Common myeloid progenitor, CD34-positive (primary cell): ENCODE data around the gene GFPT1.

Source experiments
- CTCF ChIA-PET: fragments of 350-600 bp; sonication (Branson Sonifier 250); formaldehyde crosslinking; loops from one replicate; lab custom pipeline; 2021; ENCODE audit warnings: antibody characterized with exemption; lab: Charles Lee
- POLR2A ChIA-PET: fragments of 350-600 bp; sonication (Branson Sonifier 250); formaldehyde crosslinking; loops from one replicate; lab custom pipeline; 2021; ENCODE audit warnings: antibody characterized with exemption; lab: Charles Lee
- DNase-seq, 3 donors: peaks; one replicate each; pipeline versions ENCODE4 v3.0.0 to v3.0.0-alpha.2; 2013
- H3K27ac ChIP-seq, 2 experiments: 1 replicate in 1 of 2; 2 replicates in 1 of 2; pipeline ENCODE4 v1.7.0; 2013; ENCODE audit warnings: inconsistent platforms in 2 of 2, low read length in 2 of 2, mild to moderate bottlenecking in 2 of 2, low read depth in 1 of 2, moderate library complexity in 1 of 2; ENCODE audit not compliant: severe bottlenecking in 2 of 2, insufficient read depth in 1 of 2, poor library complexity in 1 of 2
- H3K27me3 ChIP-seq, 5 experiments: replicated peaks in 2 of 5; 1 replicate in 3 of 5; 2 replicates in 2 of 5; pipeline versions ENCODE4 v1.6.1 to v1.7.0; 2013; ENCODE audit warnings: low read length in 4 of 5, mild to moderate bottlenecking in 2 of 5, moderate library complexity in 2 of 5, inconsistent platforms in 1 of 5; ENCODE audit not compliant: insufficient read depth in 5 of 5, control insufficient read depth in 4 of 5
- H3K36me3 ChIP-seq, 4 experiments: 1 replicate in 2 of 4; 2 replicates in 2 of 4; pipeline versions ENCODE4 v1.6.1 to v1.7.0; 2013; ENCODE audit warnings: low read length in 3 of 4, control low read depth in 1 of 4, mild to moderate bottlenecking in 1 of 4; ENCODE audit not compliant: control insufficient read depth in 4 of 4, insufficient read depth in 4 of 4
- H3K4me1 ChIP-seq, 4 experiments: 1 replicate in 3 of 4; 2 replicates in 1 of 4; pipeline versions ENCODE4 v1.6.1 to v1.7.1; 2013; ENCODE audit warnings: low read length in 3 of 4, mild to moderate bottlenecking in 3 of 4, control low read depth in 1 of 4, inconsistent platforms in 1 of 4, moderate library complexity in 1 of 4; ENCODE audit not compliant: control insufficient read depth in 4 of 4, insufficient read depth in 4 of 4; ENCODE audit errors: control extremely low read depth in 1 of 4
- H3K4me3 ChIP-seq, 7 experiments: 1 replicate in 4 of 7; 2 replicates in 3 of 7; pipeline versions ENCODE4 v1.5.1 to v1.7.0; 2013; ENCODE audit warnings: mild to moderate bottlenecking in 7 of 7, low read length in 6 of 7, moderate library complexity in 6 of 7, inconsistent platforms in 2 of 7, low read depth in 2 of 7, control low read depth in 1 of 7; ENCODE audit not compliant: insufficient read depth in 4 of 7, control insufficient read depth in 1 of 7; ENCODE audit errors: extremely low read depth in 1 of 7
- H3K9me3 ChIP-seq, 5 experiments: 1 replicate in 4 of 5; 2 replicates in 1 of 5; pipeline versions ENCODE4 v1.6.1 to v1.7.1; 2013; ENCODE audit warnings: low read length in 4 of 5, mild to moderate bottlenecking in 2 of 5, inconsistent platforms in 1 of 5, low read depth in 1 of 5, moderate library complexity in 1 of 5; ENCODE audit not compliant: control insufficient read depth in 4 of 5, insufficient read depth in 2 of 5; ENCODE audit errors: control extremely low read depth in 1 of 5
- WGBS: methylation state at CpG from one replicate; pipeline ENCODE4 v1.1.5; 2013; ENCODE audit not compliant: insufficient coverage; 5-methylcytosine and 5-hydroxymethylcytosine counted together

GFPT1 gene

GRCh38 chr2:69395866-69396265 is 8.8 kb upstream of the GFPT1 start:
- H3K4me1 ChIP-seq: peaks cover 0 to 1% (median 0%) of the 10 kb centered on the region in 4 experiments
- no peak for DNase-seq
- H3K4me3 ChIP-seq: no peak overlapping the region
- ChIA-PET POLR2A (no interaction called here), CTCF (no interaction called here)
- H3K27me3 ChIP-seq: no peaks in the 10 kb centered on the region
- no peaks in the 10 kb centered on the region for H3K9me3 ChIP-seq
- WGBS: no CpG with 5 or more reads among the region's 1 CpG
- no peak overlapping the region for H3K27ac ChIP-seq
- peaks cover 4 to 32% (median 20%) of the 10 kb centered on the region in 4 experiments for H3K36me3 ChIP-seq

GRCh38 chr2:69393963-69394362 is 6.9 kb upstream of the GFPT1 start:
- no peak overlapping the region for H3K4me3 ChIP-seq
- no peak overlapping the region for H3K27ac ChIP-seq
- POLR2A ChIA-PET: no interaction called here
- peaks cover 2 to 12% (median 2%) of the 10 kb centered on the region in 4 experiments for H3K4me1 ChIP-seq
- peaks cover 4 to 23% (median 16%) of the 10 kb centered on the region in 4 experiments for H3K36me3 ChIP-seq
- no peak for DNase-seq
- CTCF ChIA-PET: interaction anchor here (1.0 kb wide), 1 partner anchor 93 kb away, joined by 4 read pairs; no protein-coding TSS in a partner anchor
- H3K27me3 ChIP-seq: no peaks in the 10 kb centered on the region
- H3K9me3 ChIP-seq: no peaks in the 10 kb centered on the region

DNA sequence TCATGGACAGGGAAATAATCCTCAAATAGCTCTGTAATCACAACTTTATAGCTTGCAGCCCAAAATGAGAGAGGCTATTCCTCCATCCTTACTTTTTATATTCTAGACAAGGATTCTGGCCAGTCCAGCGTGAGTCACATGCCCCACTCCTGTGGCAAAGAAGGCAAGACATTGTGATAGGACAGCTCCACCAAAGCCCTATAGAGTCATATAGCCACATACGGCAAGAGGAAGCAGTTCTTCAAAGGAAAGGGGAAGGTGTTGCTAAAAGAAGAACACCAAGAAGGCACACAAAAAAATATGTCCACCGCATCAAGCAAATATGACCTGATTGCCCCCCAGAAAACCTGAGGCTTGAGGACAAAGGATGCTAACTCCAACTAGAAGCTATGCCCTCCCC is 3.4 kb upstream of the GFPT1 start:
- peak in 2 of 3 donors; percentile 33 to 39 for DNase-seq
- no peaks in the 10 kb centered on the region for H3K9me3 ChIP-seq
- H3K27me3 ChIP-seq: no peaks in the 10 kb centered on the region
- CTCF ChIA-PET: interaction anchor here (1.0 to 1.4 kb wide), 3 partner anchors 12 to 47 kb away, joined by 3 to 5 read pairs (median 4); partner anchors contain the start of gene NFU1
- POLR2A ChIA-PET: no interaction called here
- H3K4me3 ChIP-seq: peak overlapping the region in 1 of 7 experiments; percentile 18
- 20% methylated on average over 1 of the region's 3 CpGs for WGBS
- peaks cover 12 to 28% (median 16%) of the 10 kb centered on the region in 4 experiments for H3K4me1 ChIP-seq
- peaks cover 0 to 10% (median 6%) of the 10 kb centered on the region in 4 experiments for H3K36me3 ChIP-seq
- H3K27ac ChIP-seq: no peak overlapping the region

DNA sequence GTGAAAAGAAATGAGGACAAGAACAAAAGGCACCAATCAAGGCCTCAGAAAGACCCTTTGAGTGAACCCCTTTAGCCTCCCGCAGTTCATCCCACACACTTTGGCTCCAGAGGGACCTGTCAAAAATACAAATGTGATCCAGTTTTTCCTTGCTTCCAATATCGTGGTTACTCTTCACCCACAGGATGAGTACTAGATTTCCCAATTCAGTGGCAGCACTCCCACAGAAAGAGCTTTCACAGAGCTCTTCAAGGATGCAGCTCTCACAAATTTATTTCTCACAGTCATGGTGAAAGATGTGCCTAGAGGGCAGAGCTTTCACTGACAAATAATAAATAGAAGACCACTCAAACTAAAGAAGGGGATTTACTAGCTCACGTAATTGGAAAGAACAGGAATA is 3.0 kb upstream of the GFPT1 start:
- no peak for DNase-seq
- ChIA-PET POLR2A (no interaction called here), CTCF (interaction anchor here (0.6 to 1.4 kb wide), 5 partner anchors 10 to 47 kb away, joined by 3 to 5 read pairs (median 3); partner anchors contain the start of gene NFU1)
- no peaks in the 10 kb centered on the region for H3K27me3 ChIP-seq
- H3K9me3 ChIP-seq: no peaks in the 10 kb centered on the region
- H3K4me1 ChIP-seq: peaks cover 12 to 29% (median 17%) of the 10 kb centered on the region in 4 experiments
- no peak overlapping the region for H3K4me3 ChIP-seq
- H3K27ac ChIP-seq: no peak overlapping the region
- 93% methylated on average over 3 of the region's 3 CpGs for WGBS
- H3K36me3 ChIP-seq: peaks cover 0 to 10% (median 5%) of the 10 kb centered on the region in 4 experiments

DNA sequence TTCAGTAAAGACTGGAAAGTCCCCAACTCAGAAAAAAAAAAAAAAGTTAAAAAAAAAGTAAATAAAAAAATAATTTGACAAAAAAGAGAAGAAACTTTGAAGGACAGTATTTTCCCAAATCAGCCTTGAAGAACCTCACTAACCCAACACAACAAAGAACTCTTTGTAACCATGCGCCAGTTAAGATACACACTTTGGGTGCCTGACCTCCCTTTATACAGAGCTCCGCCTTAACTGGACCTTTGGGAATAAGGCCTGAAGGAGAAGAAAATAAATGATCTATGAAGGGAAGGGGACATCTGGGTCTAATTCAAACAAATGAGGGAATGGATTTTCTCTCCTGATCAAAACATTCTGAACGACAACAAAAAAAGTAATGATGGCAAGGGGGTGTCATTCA is 2.2 kb upstream of the GFPT1 start:
- Histone ChIP-seq H3K4me3 (no peak overlapping the region), H3K9me3 (no peaks in the 10 kb centered on the region), H3K27ac (no peak overlapping the region), H3K36me3 (peaks cover 0 to 6% (median 2%) of the 10 kb centered on the region in 4 experiments), H3K4me1 (peaks cover 12 to 29% (median 18%) of the 10 kb centered on the region in 4 experiments), H3K27me3 (no peaks in the 10 kb centered on the region)
- 100% methylated on average over 1 of the region's 3 CpGs for WGBS
- no peak for DNase-seq
- ChIA-PET POLR2A (no interaction called here), CTCF (interaction anchor here (1.0 kb wide), 1 partner anchor 9 kb away, joined by 3 read pairs; no protein-coding TSS in a partner anchor)

- peak overlapping the region in 1 of 2 experiments; percentile 83 for H3K27ac ChIP-seq
- H3K36me3 ChIP-seq: no peaks in the 10 kb centered on the region
- POLR2A ChIA-PET: interaction anchor here (0.6 kb wide), 1 partner anchor 11 kb away, joined by 4 read pairs; no protein-coding TSS in a partner anchor
- CTCF ChIA-PET: interaction anchor here (0.7 kb wide), 1 partner anchor 1406 kb away, joined by 3 read pairs; no protein-coding TSS in a partner anchor
- 98% methylated on average over 9 of the region's 14 CpGs for WGBS
- H3K4me1 ChIP-seq: peaks cover 12 to 29% (median 18%) of the 10 kb centered on the region in 4 experiments
- H3K27me3 ChIP-seq: no peaks in the 10 kb centered on the region
- H3K4me3 ChIP-seq: peak overlapping the region in 5 of 7 experiments; percentile 68 to 91 (median 84)
- no peaks in the 10 kb centered on the region for H3K9me3 ChIP-seq
- no peak for DNase-seq
These were observed 899 bp upstream of the GFPT1 start for GRCh38 chr2:69387770-69388481.

- ChIA-PET CTCF (interaction anchor here (2.0 kb wide), 1 partner anchor 11 kb away, joined by 7 read pairs; no protein-coding TSS in a partner anchor), POLR2A (no interaction called here)
- H3K27me3 ChIP-seq: no peaks in the 10 kb centered on the region
- WGBS: 0% methylated on average over 3 of the region's 6 CpGs
- H3K9me3 ChIP-seq: no peaks in the 10 kb centered on the region
- DNase-seq: peak in 1 of 3 donors; percentile 15
- peaks cover 12 to 29% (median 18%) of the 10 kb centered on the region in 4 experiments for H3K4me1 ChIP-seq
- peaks cover 0 to 4% (median under 1%) of the 10 kb centered on the region in 4 experiments for H3K36me3 ChIP-seq
- H3K4me3 ChIP-seq: peak overlapping the region; percentile 56 to 91 (median 84)
- H3K27ac ChIP-seq: peak overlapping the region; percentile 54 to 83
These were observed 667 bp downstream of the GFPT1 start for GRCh38 chr2:69386360-69386759.
